Cardiac muscle cell (in vitro differentiated cells and primary cell): ENCODE measurements around the gene LONRF2. TPM values are rescaled to one million over a fixed set of nuclear protein-coding genes. Genes with fewer than 3 reads are reported as not detected.
A peak's percentile ranks its signal among the peaks of the same experiment; 100 is the strongest.
"Not testable (repeated sequence)": the region's sequence is repeated elsewhere in the genome, so short reads cannot be mapped to it uniquely, and the experiment has no call there.

ENCODE experiments used
- DNase-seq, 2 donors: peaks; one replicate each; pipeline versions ENCODE4 v3.0.0 to v3.0.0-alpha.2; 2010 to 2017; ENCODE audit warnings: low read depth in 1 of 2, low spot score in 1 of 2
- H3K27ac ChIP-seq: fragments of 200-600 bp; sonication (generic); 2 replicates; pipeline ENCODE4 v1.5.1; 2016
- H3K27me3 ChIP-seq: fragments of 200-600 bp; sonication (generic); 2 replicates; pipeline ENCODE4 v1.6.0; 2016; ENCODE audit warnings: control low read depth
- H3K36me3 ChIP-seq: fragments of 200-600 bp; sonication (generic); 2 replicates; pipeline ENCODE4 v1.5.1; 2016; ENCODE audit warnings: control low read depth
- H3K4me1 ChIP-seq: fragments of 200-600 bp; sonication (generic); 2 replicates; pipeline ENCODE4 v1.8.1; 2017; ENCODE audit warnings: low read depth, mild to moderate bottlenecking, mixed run types
- H3K4me3 ChIP-seq: fragments of 200-600 bp; sonication (generic); 2 replicates; pipeline ENCODE4 v1.5.1; 2016; ENCODE audit warnings: mild to moderate bottlenecking
- H3K9me3 ChIP-seq: fragments of 200-600 bp; sonication (generic); 2 replicates; pipeline ENCODE4 v1.5.1; 2017; ENCODE audit warnings: low read depth, mild to moderate bottlenecking, control low read depth
- polyA plus RNA-seq: library from polyadenylated mRNA; unstranded; fragments of >200 nt; fragmentation: Nextera tagmentation; extraction: Ambion mirVana; gene quantifications from 2 replicates; pipeline ENCODE4 v1.2.1, GENCODE V29; 2016
- total RNA-seq: library from RNA; depleted of rRNA; stranded (reverse); fragments of >200 nt; gene quantifications from 2 replicates; pipeline ENCODE4 v1.2.3, GENCODE V29; 2016
- TF ChIP-seq, protein P1 (sequence below): IDR thresholded peaks from 2 replicates; pipeline ENCODE4 v1.5.1; 2012; ENCODE audit warnings: low read depth, mild to moderate bottlenecking, low read length

The LONRF2 gene
- total and polyA plus RNA-seq, 2 experiments from 2014 or later, result 0.83 to 1.3 TPM

DNA sequence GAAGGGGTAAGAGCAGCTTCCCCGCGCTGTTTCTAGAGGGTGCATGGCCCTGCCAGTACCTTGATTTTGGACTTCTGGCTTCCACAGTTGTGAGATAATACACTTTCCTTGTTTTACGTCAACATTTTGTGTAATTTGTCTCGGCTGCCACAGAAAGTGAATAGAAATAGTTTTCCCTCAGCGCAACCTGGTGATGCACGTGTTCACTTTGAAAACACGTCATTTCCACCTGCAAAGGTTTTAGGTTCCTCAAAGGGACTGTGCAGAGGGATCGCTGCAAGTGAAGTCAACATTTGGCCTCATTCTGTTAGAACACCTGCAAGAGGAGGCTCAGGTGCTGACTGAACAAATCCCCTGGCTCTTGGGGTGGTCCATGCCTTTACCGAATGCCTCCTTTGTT lies 71.7 kb downstream of the LONRF2 start:
- no peaks in the 10 kb centered on the region for H3K36me3 ChIP-seq
- DNase-seq, result no peak
- TF ChIP-seq, protein P1, sequence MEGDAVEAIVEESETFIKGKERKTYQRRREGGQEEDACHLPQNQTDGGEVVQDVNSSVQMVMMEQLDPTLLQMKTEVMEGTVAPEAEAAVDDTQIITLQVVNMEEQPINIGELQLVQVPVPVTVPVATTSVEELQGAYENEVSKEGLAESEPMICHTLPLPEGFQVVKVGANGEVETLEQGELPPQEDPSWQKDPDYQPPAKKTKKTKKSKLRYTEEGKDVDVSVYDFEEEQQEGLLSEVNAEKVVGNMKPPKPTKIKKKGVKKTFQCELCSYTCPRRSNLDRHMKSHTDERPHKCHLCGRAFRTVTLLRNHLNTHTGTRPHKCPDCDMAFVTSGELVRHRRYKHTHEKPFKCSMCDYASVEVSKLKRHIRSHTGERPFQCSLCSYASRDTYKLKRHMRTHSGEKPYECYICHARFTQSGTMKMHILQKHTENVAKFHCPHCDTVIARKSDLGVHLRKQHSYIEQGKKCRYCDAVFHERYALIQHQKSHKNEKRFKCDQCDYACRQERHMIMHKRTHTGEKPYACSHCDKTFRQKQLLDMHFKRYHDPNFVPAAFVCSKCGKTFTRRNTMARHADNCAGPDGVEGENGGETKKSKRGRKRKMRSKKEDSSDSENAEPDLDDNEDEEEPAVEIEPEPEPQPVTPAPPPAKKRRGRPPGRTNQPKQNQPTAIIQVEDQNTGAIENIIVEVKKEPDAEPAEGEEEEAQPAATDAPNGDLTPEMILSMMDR, result no peak
- no peak overlapping the region for H3K27ac ChIP-seq
- H3K4me3 ChIP-seq, result no peak overlapping the region
- no peaks in the 10 kb centered on the region for H3K9me3 ChIP-seq
- H3K4me1 ChIP-seq, result no peaks in the 10 kb centered on the region
- H3K27me3 ChIP-seq, result no peaks in the 10 kb centered on the region

DNA sequence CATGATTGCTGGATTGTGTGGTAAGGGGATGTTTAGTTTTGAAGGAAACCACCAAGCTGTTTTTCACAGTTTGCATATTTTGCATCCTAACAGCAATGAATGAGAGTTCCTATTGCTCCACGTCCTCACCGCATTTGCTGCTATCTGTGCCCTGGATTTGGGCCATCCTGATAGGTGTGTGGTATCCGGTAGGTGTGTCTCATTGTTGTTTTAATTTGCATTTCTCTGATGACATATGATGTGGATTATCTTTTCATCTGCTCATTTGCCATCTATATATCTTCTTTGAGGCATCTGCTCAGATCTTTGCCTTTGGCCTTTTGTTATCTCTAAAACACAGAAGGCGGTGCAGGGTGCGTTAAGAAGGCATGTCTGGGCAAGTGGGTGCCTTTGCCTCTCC lies 73.3 kb downstream of the LONRF2 start:
- DNase-seq, result no peak
- no peaks in the 10 kb centered on the region for H3K9me3 ChIP-seq
- peaks cover 7% of the 10 kb centered on the region for H3K27me3 ChIP-seq
- no peak overlapping the region for H3K4me3 ChIP-seq
- no peak overlapping the region for H3K27ac ChIP-seq
- no peaks in the 10 kb centered on the region for H3K4me1 ChIP-seq
- TF ChIP-seq, protein P1, result no peak
- H3K36me3 ChIP-seq, result no peaks in the 10 kb centered on the region

DNA sequence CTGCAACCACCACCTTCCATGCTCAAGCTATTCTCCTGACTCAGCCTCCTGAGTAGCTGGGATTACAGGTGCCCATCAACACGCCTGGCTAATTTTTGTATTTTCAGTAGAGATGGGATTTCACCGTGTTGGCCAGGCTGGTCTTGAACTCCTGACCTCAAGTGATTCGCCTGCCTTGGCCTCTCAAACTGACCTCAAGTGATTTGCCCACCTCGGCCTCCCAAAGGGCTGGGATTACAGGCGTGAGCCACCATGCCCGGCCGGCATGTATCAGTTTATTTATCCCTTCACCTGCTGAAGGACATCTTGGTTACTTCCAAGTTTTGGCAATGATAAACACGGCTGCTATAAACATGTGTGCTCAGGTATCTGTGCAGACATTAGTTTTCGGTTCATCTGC lies 73.7 kb downstream of the LONRF2 start:
- not testable (repeated sequence) for H3K9me3 ChIP-seq, DNase-seq, H3K27me3 ChIP-seq, H3K4me3 ChIP-seq, H3K36me3 ChIP-seq, H3K27ac ChIP-seq, H3K4me1 ChIP-seq

DNA sequence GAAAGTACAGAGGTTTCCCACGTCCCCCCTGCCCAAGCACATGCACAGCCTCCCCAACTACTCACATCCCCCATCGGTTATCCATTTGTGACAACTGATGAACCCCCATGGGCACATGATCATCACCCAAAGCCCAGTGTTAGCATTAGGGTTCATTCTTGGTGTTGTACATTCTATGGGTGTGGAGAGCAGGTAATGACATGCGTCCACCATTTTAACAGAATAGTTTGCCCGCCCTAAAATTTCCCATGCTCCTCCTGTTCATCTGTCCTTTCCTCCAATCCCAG lies 74.3 kb downstream of the LONRF2 start:
- Histone ChIP-seq H3K4me3 (no peak overlapping the region), H3K36me3 (no peaks in the 10 kb centered on the region), H3K27ac (no peak overlapping the region), H3K4me1 (no peaks in the 10 kb centered on the region), H3K27me3 (peaks cover 8% of the 10 kb centered on the region), H3K9me3 (no peaks in the 10 kb centered on the region)
- DNase-seq, result no peak
- TF ChIP-seq, protein P1, result no peak

DNA sequence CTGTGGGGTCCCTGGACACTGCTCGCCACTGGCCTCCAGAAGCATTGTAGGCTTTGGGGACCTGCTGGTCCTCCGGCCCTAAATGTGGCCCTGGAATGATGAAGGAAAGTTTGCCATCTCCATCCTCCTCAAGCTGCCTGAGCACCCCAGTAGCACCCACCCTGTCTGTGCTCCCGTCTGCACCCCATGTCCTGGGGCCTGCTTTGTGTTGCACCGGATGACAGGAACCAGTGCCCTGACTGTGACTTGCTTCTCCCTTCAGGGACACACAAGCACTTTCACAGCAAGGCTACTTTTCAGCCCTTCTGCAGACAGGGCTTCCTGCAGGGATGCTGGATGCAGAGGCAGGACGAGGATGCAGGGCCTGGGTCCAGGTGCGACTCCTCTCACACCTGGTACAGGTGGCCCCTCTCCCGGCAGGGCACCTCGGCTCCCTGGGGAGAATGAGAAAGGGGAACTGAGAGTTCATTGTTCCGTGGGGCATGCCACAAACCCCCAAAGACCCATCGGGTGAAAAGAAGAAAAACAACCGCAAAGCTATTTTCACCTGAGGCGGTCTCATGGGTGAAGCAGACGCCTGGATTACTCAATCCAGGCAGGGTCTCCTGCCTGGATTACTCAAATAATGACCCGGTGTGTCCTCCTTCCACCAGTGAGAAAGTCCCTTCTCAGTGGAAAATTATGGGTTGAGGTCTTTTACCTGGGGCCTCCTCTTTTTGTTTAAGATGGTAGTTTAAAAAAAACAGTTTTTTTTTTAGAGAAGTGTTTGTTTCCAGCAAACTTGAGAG lies 74.9 kb downstream of the LONRF2 start:
- H3K4me3 ChIP-seq, result no peak overlapping the region
- no peaks in the 10 kb centered on the region for H3K9me3 ChIP-seq
- TF ChIP-seq, protein P1, result no peak
- H3K36me3 ChIP-seq, result no peaks in the 10 kb centered on the region
- H3K27me3 ChIP-seq, result peaks cover 8% of the 10 kb centered on the region
- DNase-seq, result no peak
- no peaks in the 10 kb centered on the region for H3K4me1 ChIP-seq
- H3K27ac ChIP-seq, result no peak overlapping the region

DNA sequence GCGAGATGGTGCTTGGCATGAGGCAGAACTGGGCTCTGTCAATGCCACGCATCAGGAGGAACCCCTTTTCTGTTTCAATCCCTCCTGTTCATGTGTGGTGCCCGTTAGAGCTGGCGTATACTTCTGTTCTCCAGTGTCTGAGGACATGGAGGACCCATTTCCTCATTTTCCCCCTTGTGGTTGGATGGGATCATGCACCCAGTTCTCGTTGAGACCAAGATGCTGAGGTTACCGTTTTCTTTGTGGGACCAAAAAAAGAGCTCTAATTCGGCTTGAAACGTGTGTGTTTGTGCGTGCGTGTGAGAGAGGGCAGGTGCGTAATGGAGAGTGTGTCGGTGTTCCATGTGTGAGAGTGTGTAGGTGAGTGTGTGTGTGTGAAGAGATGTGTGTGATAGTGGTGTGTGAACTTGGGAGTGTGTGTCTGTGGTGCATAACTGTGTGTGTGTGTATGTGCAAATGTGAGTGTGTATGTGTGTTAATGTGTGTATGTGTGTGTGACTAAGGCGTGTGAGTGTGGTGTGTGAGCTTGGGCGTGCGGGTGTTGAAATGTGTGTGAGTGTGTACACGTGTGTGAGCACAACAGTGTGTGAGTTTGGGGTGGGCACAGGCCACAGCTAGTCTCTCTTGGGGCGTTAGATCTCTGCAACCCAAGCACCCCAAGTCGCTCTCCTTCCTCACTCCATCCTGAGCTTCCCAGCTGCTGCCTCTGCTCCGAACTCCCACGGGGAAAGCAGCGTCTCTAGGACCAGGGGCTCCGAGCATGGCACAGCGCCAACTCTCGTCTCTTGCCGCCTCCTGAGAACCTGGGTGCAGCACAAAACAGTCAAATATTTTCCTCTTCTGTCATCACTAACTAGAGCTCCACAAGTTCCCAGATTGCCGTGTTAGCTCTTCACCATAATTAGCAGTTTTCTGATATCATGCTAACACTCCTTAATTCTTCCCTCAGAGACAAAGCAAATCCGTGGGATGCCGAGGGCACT lies 75.8 kb downstream of the LONRF2 start:
- no peak overlapping the region for H3K27ac ChIP-seq
- H3K9me3 ChIP-seq, result no peaks in the 10 kb centered on the region
- DNase-seq, result no peak
- peaks cover 8% of the 10 kb centered on the region for H3K27me3 ChIP-seq
- no peaks in the 10 kb centered on the region for H3K4me1 ChIP-seq
- H3K4me3 ChIP-seq, result no peak overlapping the region
- TF ChIP-seq, protein P1, result peak; percentile 41
- no peaks in the 10 kb centered on the region for H3K36me3 ChIP-seq
